Spinal cord (tissue), 10 donors: ENCODE measurements around the gene RNF34. TPM values are rescaled to one million over a fixed set of nuclear protein-coding genes. Genes with fewer than 3 reads are reported as not detected.

Experiments
- DNase-seq, 6 donors: peaks; one replicate each; pipeline versions ENCODE4 v3.0.0 to v3.0.0-alpha.2; 2013 to 2015; ENCODE audit warnings: low spot score in 6 of 6, low read depth in 4 of 6
- H3K27ac ChIP-seq: one replicate; pipeline ENCODE4 v1.5.1; 2013; ENCODE audit warnings: low read depth, low read length, control low read depth
- H3K27me3 ChIP-seq: one replicate; pipeline ENCODE4 v1.6.1; 2013; ENCODE audit warnings: low read length; ENCODE audit not compliant: control insufficient read depth, insufficient read depth
- H3K36me3 ChIP-seq: one replicate; pipeline ENCODE4 v1.6.1; 2013; ENCODE audit warnings: low read length; ENCODE audit not compliant: control insufficient read depth, insufficient read depth
- H3K4me1 ChIP-seq: one replicate; pipeline ENCODE4 v1.6.1; 2013; ENCODE audit warnings: low read length; ENCODE audit not compliant: control insufficient read depth, insufficient read depth
- H3K4me3 ChIP-seq: one replicate; pipeline ENCODE4 v1.5.1; 2013; ENCODE audit warnings: low read depth, low read length, control low read depth
- H3K9me3 ChIP-seq: one replicate; pipeline ENCODE4 v1.6.1; 2013; ENCODE audit warnings: low read length; ENCODE audit not compliant: control insufficient read depth, insufficient read depth
- WGBS: methylation state at CpG from one replicate; pipeline ENCODE4 v1.1.5; 2013; ENCODE audit warnings: missing lambda C conversion rate; ENCODE audit not compliant: insufficient coverage; 5-methylcytosine and 5-hydroxymethylcytosine counted together
- polyA plus RNA-seq, 2 donors: library from polyadenylated mRNA; unstranded; fragments of 120-200 nt; gene quantifications; one replicate each; pipeline ENCODE4 v1.2.1, GENCODE V29; 2013; ENCODE audit not compliant: insufficient read length in 2 of 2
- total RNA-seq, 2 donors: library from RNA; depleted of rRNA in 1 of 2; stranded (reverse); fragments of 120-200 nt in 1 of 2; fragments of >200 nt in 1 of 2; gene quantifications; one replicate each; pipeline versions ENCODE4 v1.2.3 to v1.2.4, GENCODE V29; 2013 to 2014
- donor health status: healthy.

The RNF34 gene
- total and polyA plus RNA-seq, 4 donors, result 41.4 to 71.7 (median 51.2) TPM

- H3K27ac ChIP-seq, result no peak overlapping the region
These were observed 29.0 kb downstream of the RNF34 start for GRCh38 chr12:121428883-121429282.

GRCh38 chr12:121430833-121431415 is 31.0 kb downstream of the RNF34 start:
- H3K4me1 ChIP-seq, result no peaks in the 10 kb centered on the region
- WGBS, result 82% methylated on average over 4 of the region's 6 CpGs
- H3K27ac ChIP-seq, result no peak overlapping the region
- H3K4me3 ChIP-seq, result no peak overlapping the region
- DNase-seq, result no peak
- H3K9me3 ChIP-seq, result no peaks in the 10 kb centered on the region
- H3K36me3 ChIP-seq, result peaks cover 67% of the 10 kb centered on the region
- no peaks in the 10 kb centered on the region for H3K27me3 ChIP-seq

More at GRCh38 chr12:121428883-121429282, 29.0 kb downstream of the RNF34 start:
- no peaks in the 10 kb centered on the region for H3K27me3 ChIP-seq
- peaks cover 70% of the 10 kb centered on the region for H3K36me3 ChIP-seq
- no peaks in the 10 kb centered on the region for H3K4me1 ChIP-seq
- 97% methylated on average over 4 of the region's 6 CpGs for WGBS
- DNase-seq, result no peak
- no peaks in the 10 kb centered on the region for H3K9me3 ChIP-seq
- H3K4me3 ChIP-seq, result no peak overlapping the region

- DNase-seq, result no peak
- Histone ChIP-seq H3K36me3 (peaks cover 64% of the 10 kb centered on the region), H3K27ac (no peak overlapping the region), H3K4me3 (no peak overlapping the region), H3K4me1 (no peaks in the 10 kb centered on the region), H3K27me3 (no peaks in the 10 kb centered on the region), H3K9me3 (peaks cover 4% of the 10 kb centered on the region)
- WGBS, result 92% methylated on average over 10 of the region's 11 CpGs
These were observed 33.0 kb downstream of the RNF34 start for GRCh38 chr12:121432740-121433480.

GRCh38 chr12:121436706-121437105 is 36.8 kb downstream of the RNF34 start:
- Histone ChIP-seq H3K4me3 (no peak overlapping the region), H3K27ac (no peak overlapping the region), H3K27me3 (no peaks in the 10 kb centered on the region), H3K9me3 (peaks cover 4% of the 10 kb centered on the region), H3K36me3 (peaks cover 80% of the 10 kb centered on the region), H3K4me1 (peaks cover 3% of the 10 kb centered on the region)
- DNase-seq, result no peak
- WGBS, result no CpG with 5 or more reads among the region's 2 CpGs

- DNase-seq, result no peak
- Histone ChIP-seq H3K36me3 (peaks cover 84% of the 10 kb centered on the region), H3K4me1 (peaks cover 3% of the 10 kb centered on the region), H3K4me3 (no peak overlapping the region), H3K27me3 (no peaks in the 10 kb centered on the region), H3K27ac (no peak overlapping the region), H3K9me3 (peaks cover 4% of the 10 kb centered on the region)
- 75% methylated on average over 11 of the region's 12 CpGs for WGBS
These were observed 39.0 kb downstream of the RNF34 start for GRCh38 chr12:121438905-121439304.

- WGBS, result 95% methylated on average over 16 of the region's 16 CpGs
- Histone ChIP-seq H3K4me1 (peaks cover 3% of the 10 kb centered on the region), H3K9me3 (peaks cover 4% of the 10 kb centered on the region), H3K27ac (no peak overlapping the region), H3K36me3 (peaks cover 85% of the 10 kb centered on the region), H3K4me3 (no peak overlapping the region), H3K27me3 (no peaks in the 10 kb centered on the region)
- no peak for DNase-seq
These were observed 39.8 kb downstream of the RNF34 start for GRCh38 chr12:121439715-121440114.

GRCh38 chr12:121440768-121441167 is 40.9 kb downstream of the RNF34 start:
- WGBS, result 98% methylated on average over 15 of the region's 15 CpGs
- Histone ChIP-seq H3K27me3 (no peaks in the 10 kb centered on the region), H3K36me3 (peaks cover 90% of the 10 kb centered on the region), H3K9me3 (peaks cover 4% of the 10 kb centered on the region), H3K4me3 (no peak overlapping the region), H3K27ac (no peak overlapping the region), H3K4me1 (peaks cover 3% of the 10 kb centered on the region)
- no peak for DNase-seq

- H3K9me3 ChIP-seq, result peaks cover 4% of the 10 kb centered on the region
- H3K36me3 ChIP-seq, result peaks cover 87% of the 10 kb centered on the region
- WGBS, result 95% methylated on average over 14 of the region's 17 CpGs
- H3K27me3 ChIP-seq, result no peaks in the 10 kb centered on the region
- no peak for DNase-seq
- no peak overlapping the region for H3K27ac ChIP-seq
- peaks cover 3% of the 10 kb centered on the region for H3K4me1 ChIP-seq
- no peak overlapping the region for H3K4me3 ChIP-seq
These were observed 41.6 kb downstream of the RNF34 start for GRCh38 chr12:121441555-121441954.

- Histone ChIP-seq H3K4me3 (no peak overlapping the region), H3K9me3 (no peaks in the 10 kb centered on the region), H3K27me3 (no peaks in the 10 kb centered on the region), H3K27ac (no peak overlapping the region), H3K36me3 (peaks cover 82% of the 10 kb centered on the region), H3K4me1 (peaks cover 3% of the 10 kb centered on the region)
- no peak for DNase-seq
- WGBS, result 97% methylated on average over 65 of the region's 68 CpGs
These were observed 42.4 kb downstream of the RNF34 start for GRCh38 chr12:121442028-121442948.
